Naive thymus-derived CD4-positive, alpha-beta T cell (primary cell): ENCODE data around the gene PRRC2B. TPM values are rescaled to one million over a fixed set of nuclear protein-coding genes. Genes with fewer than 3 reads are reported as not detected.

Source experiments
- ATAC-seq: fragments of 150-1000 bp; cut with Tn5 transposase; 2 replicates; pipeline ENCODE4 v1.10.0; 2021; ENCODE audit warnings: mild to moderate bottlenecking, moderate library complexity
- CTCF ChIA-PET: fragments of 350-600 bp; sonication (Branson Sonifier 250); formaldehyde crosslinking; loops from one replicate; lab custom pipeline; 2021; ENCODE audit warnings: antibody characterized with exemption; lab: Charles Lee
- POLR2A ChIA-PET: fragments of 350-600 bp; sonication (Branson Sonifier 250); formaldehyde crosslinking; loops from one replicate; lab custom pipeline; 2021; ENCODE audit warnings: antibody characterized with exemption, inconsistent platforms; lab: Charles Lee
- DNase-seq, 9 donors: peaks; one replicate each; pipeline versions ENCODE4 v3.0.0 to v3.0.0-alpha.2; 2020 to 2022; ENCODE audit warnings: mixed read lengths in 1 of 9
- H3K27ac ChIP-seq: one replicate; pipeline ENCODE4 v1.7.0; 2013; ENCODE audit warnings: mild to moderate bottlenecking, low read depth, low read length, moderate library complexity
- H3K27me3 ChIP-seq, 2 donors: one replicate each; pipeline ENCODE4 v1.7.0; 2013; ENCODE audit warnings: low read length in 2 of 2, mild to moderate bottlenecking in 2 of 2, moderate library complexity in 2 of 2; ENCODE audit not compliant: control insufficient read depth in 2 of 2, insufficient read depth in 2 of 2
- H3K36me3 ChIP-seq, 3 experiments: 1 replicate in 2 of 3; 2 replicates in 1 of 3; pipeline ENCODE4 v1.7.0; 2013; ENCODE audit warnings: low read length in 3 of 3, mild to moderate bottlenecking in 3 of 3, moderate library complexity in 1 of 3; ENCODE audit not compliant: insufficient read depth in 3 of 3, control insufficient read depth in 2 of 3
- H3K4me1 ChIP-seq, 2 donors: one replicate each; pipeline ENCODE4 v1.7.0; 2013; ENCODE audit warnings: low read length in 2 of 2, mild to moderate bottlenecking in 2 of 2, moderate library complexity in 1 of 2; ENCODE audit not compliant: control insufficient read depth in 2 of 2, insufficient read depth in 2 of 2
- H3K4me3 ChIP-seq: 2 replicates; pipeline ENCODE4 v1.7.0; 2013; ENCODE audit warnings: mild to moderate bottlenecking, low read length
- H3K9me3 ChIP-seq, 3 experiments: 1 replicate in 2 of 3; 2 replicates in 1 of 3; pipeline ENCODE4 v1.7.0; 2013; ENCODE audit warnings: low read length in 3 of 3; ENCODE audit not compliant: control insufficient read depth in 2 of 3
- H3K27ac Mint-ChIP-seq, 9 donors: one replicate each; pipeline ENCODE4 v1.8.0; 2020 to 2022; ENCODE audit warnings: mixed read lengths in 9 of 9, mild to moderate bottlenecking in 8 of 9, moderate library complexity in 5 of 9, inconsistent platforms in 2 of 9
- H3K27me3 Mint-ChIP-seq, 5 donors: one replicate each; pipeline ENCODE4 v1.8.0; 2021 to 2022; ENCODE audit warnings: mixed read lengths in 5 of 5, mild to moderate bottlenecking in 1 of 5
- H3K36me3 Mint-ChIP-seq, 5 donors: one replicate each; pipeline ENCODE4 v1.8.0; 2020 to 2022; ENCODE audit warnings: mixed read lengths in 5 of 5, mild to moderate bottlenecking in 3 of 5, inconsistent platforms in 1 of 5
- H3K4me1 Mint-ChIP-seq, 7 donors: one replicate each; pipeline ENCODE4 v1.8.0; 2020 to 2022; ENCODE audit warnings: mixed read lengths in 7 of 7, mild to moderate bottlenecking in 3 of 7, inconsistent platforms in 1 of 7
- H3K4me3 Mint-ChIP-seq, 10 donors: one replicate each; pipeline ENCODE4 v1.8.0; 2020 to 2022; ENCODE audit warnings: mild to moderate bottlenecking in 10 of 10, mixed read lengths in 10 of 10, moderate library complexity in 6 of 10, inconsistent platforms in 2 of 10
- H3K9me3 Mint-ChIP-seq, 11 donors: one replicate each; pipeline ENCODE4 v1.8.0; 2020 to 2022; ENCODE audit warnings: mixed read lengths in 11 of 11, mild to moderate bottlenecking in 4 of 11, inconsistent platforms in 1 of 11, moderate library complexity in 1 of 11
- intact Hi-C, 2 donors: fragments of 100-400 bp; cut with micrococcal nuclease; formaldehyde crosslinking; loops; one replicate each; pipeline ENCODE4 v1.15.1; 2023
- polyA plus RNA-seq, 2 donors: library from polyadenylated mRNA; unstranded; fragments of 300-500 nt; fragmentation: Illumina TruSeq; gene quantifications; one replicate each; pipeline ENCODE4 v1.2.3, GENCODE V29; 2021
- total RNA-seq, 6 experiments: library from RNA in 5 of 6; stranded (reverse) in 5 of 6; gene quantifications; 1 replicate in 5 of 6; 2 replicates in 1 of 6; pipeline ENCODE4 v1.2.3 and lab custom pipeline; 2021 to 2026

The PRRC2B gene
- total and polyA plus RNA-seq, 7 experiments from 2014 or later = 29.8 to 382 (median 227) TPM

GRCh38 chr9:131459056-131459455 is 65.2 kb downstream of the PRRC2B start:
- Mint-ChIP-seq H3K4me1 (peaks cover under 1 to 28% (median 16%) of the 10 kb centered on the region in 7 donors), H3K36me3 (peaks cover 15 to 56% (median 35%) of the 10 kb centered on the region in 5 donors), H3K27me3 (no peaks in the 10 kb centered on the region), H3K4me3 (no peak overlapping the region), H3K27ac (peak overlapping the region in 4 of 9 donors; percentile 34 to 76 (median 58)), H3K9me3 (no peaks in the 10 kb centered on the region)
- H3K4me3 ChIP-seq = no peak overlapping the region
- no peak for DNase-seq
- H3K9me3 ChIP-seq = no peaks in the 10 kb centered on the region
- POLR2A ChIA-PET = interaction anchor here (1.9 kb wide), 1 partner anchor 42 kb away, joined by 5 read pairs; no protein-coding TSS in a partner anchor
- H3K27ac ChIP-seq = no peak overlapping the region
- peaks cover 31 to 96% (median 44%) of the 10 kb centered on the region in 3 experiments for H3K36me3 ChIP-seq
- H3K27me3 ChIP-seq = no peaks in the 10 kb centered on the region
- H3K4me1 ChIP-seq = no peaks in the 10 kb centered on the region
- intact Hi-C loops = no loop called here
- CTCF ChIA-PET = interaction anchor here (0.8 kb wide), 1 partner anchor 19 kb away, joined by 3 read pairs; no protein-coding TSS in a partner anchor
- ATAC-seq = no peak

- H3K27me3 Mint-ChIP-seq = no peaks in the 10 kb centered on the region
- Histone ChIP-seq H3K27me3 (no peaks in the 10 kb centered on the region), H3K4me1 (no peaks in the 10 kb centered on the region), H3K36me3 (peaks cover 34 to 96% (median 48%) of the 10 kb centered on the region in 3 experiments), H3K27ac (no peak overlapping the region), H3K4me3 (no peak overlapping the region), H3K9me3 (no peaks in the 10 kb centered on the region)
- ChIA-PET POLR2A (interaction anchor here (1.1 kb wide), 1 partner anchor 22 kb away, joined by 3 read pairs; no protein-coding TSS in a partner anchor), CTCF (interaction anchor here (0.9 kb wide), 1 partner anchor 36 kb away, joined by 3 read pairs; no protein-coding TSS in a partner anchor)
- H3K4me3 Mint-ChIP-seq = peak overlapping the region in 2 of 10 donors; percentile 21 to 23
- peak overlapping the region in 7 of 9 donors; percentile 8 to 60 (median 51) for H3K27ac Mint-ChIP-seq
- peaks cover 0 to 25% (median 16%) of the 10 kb centered on the region in 7 donors for H3K4me1 Mint-ChIP-seq
- DNase-seq (no peak), ATAC-seq (no peak)
- H3K36me3 Mint-ChIP-seq = peaks cover 19 to 53% (median 38%) of the 10 kb centered on the region in 5 donors
- H3K9me3 Mint-ChIP-seq = no peaks in the 10 kb centered on the region
- intact Hi-C loops = no loop called here
These were observed 67.3 kb downstream of the PRRC2B start for GRCh38 chr9:131461166-131461565.

GRCh38 chr9:131464354-131465000 is 70.6 kb downstream of the PRRC2B start:
- Histone ChIP-seq H3K36me3 (peaks cover 21 to 94% (median 43%) of the 10 kb centered on the region in 3 experiments), H3K4me1 (no peaks in the 10 kb centered on the region), H3K27me3 (no peaks in the 10 kb centered on the region), H3K9me3 (no peaks in the 10 kb centered on the region), H3K4me3 (no peak overlapping the region), H3K27ac (no peak overlapping the region)
- ChIA-PET CTCF (no interaction called here), POLR2A (no interaction called here)
- ATAC-seq (no peak), DNase-seq (no peak)
- Mint-ChIP-seq H3K4me3 (no peak overlapping the region), H3K36me3 (peaks cover 11 to 51% (median 32%) of the 10 kb centered on the region in 5 donors), H3K27ac (peak overlapping the region in 1 of 9 donors; percentile 22), H3K4me1 (peaks cover 4 to 18% (median 12%) of the 10 kb centered on the region in 7 donors), H3K9me3 (no peaks in the 10 kb centered on the region), H3K27me3 (no peaks in the 10 kb centered on the region)
- intact Hi-C loops = no loop called here

GRCh38 chr9:131465401-131465800 is 71.5 kb downstream of the PRRC2B start:
- Mint-ChIP-seq H3K4me3 (no peak overlapping the region), H3K27ac (peak overlapping the region in 3 of 9 donors; percentile 33 to 58 (median 54)), H3K9me3 (no peaks in the 10 kb centered on the region), H3K36me3 (peaks cover 20 to 55% (median 36%) of the 10 kb centered on the region in 5 donors), H3K4me1 (peaks cover 9 to 24% (median 13%) of the 10 kb centered on the region in 7 donors), H3K27me3 (no peaks in the 10 kb centered on the region)
- Histone ChIP-seq H3K4me3 (no peak overlapping the region), H3K27me3 (no peaks in the 10 kb centered on the region), H3K27ac (no peak overlapping the region), H3K36me3 (peaks cover 21 to 94% (median 47%) of the 10 kb centered on the region in 3 experiments), H3K9me3 (no peaks in the 10 kb centered on the region), H3K4me1 (no peaks in the 10 kb centered on the region)
- intact Hi-C loops = no loop called here
- no peak for ATAC-seq
- ChIA-PET POLR2A (no interaction called here), CTCF (no interaction called here)
- no peak for DNase-seq

- H3K36me3 Mint-ChIP-seq = peaks cover 13 to 56% (median 40%) of the 10 kb centered on the region in 5 donors
- ATAC-seq = no peak
- no peak overlapping the region for H3K4me3 Mint-ChIP-seq
- H3K27ac Mint-ChIP-seq = peak overlapping the region in 7 of 9 donors; percentile 8 to 82 (median 66)
- no peaks in the 10 kb centered on the region for H3K9me3 Mint-ChIP-seq
- no peak overlapping the region for H3K4me3 ChIP-seq
- no peaks in the 10 kb centered on the region for H3K27me3 Mint-ChIP-seq
- CTCF ChIA-PET = interaction anchor here (1.0 to 1.2 kb wide), 2 partner anchors 8 to 11 kb away, joined by 3 read pairs; no protein-coding TSS in a partner anchor
- peaks cover 0 to 15% (median 6%) of the 10 kb centered on the region in 7 donors for H3K4me1 Mint-ChIP-seq
- H3K36me3 ChIP-seq = peaks cover 27 to 93% (median 45%) of the 10 kb centered on the region in 3 experiments
- H3K27me3 ChIP-seq = no peaks in the 10 kb centered on the region
- H3K9me3 ChIP-seq = no peaks in the 10 kb centered on the region
- no peaks in the 10 kb centered on the region for H3K4me1 ChIP-seq
- DNase-seq = no peak
- intact Hi-C loops = no loop called here
- no peak overlapping the region for H3K27ac ChIP-seq
- POLR2A ChIA-PET = no interaction called here
These were observed 73.5 kb downstream of the PRRC2B start for GRCh38 chr9:131467214-131467935.

- CTCF ChIA-PET = interaction anchor here (1.2 kb wide), 1 partner anchor 8 kb away, joined by 3 read pairs; no protein-coding TSS in a partner anchor
- no peak for ATAC-seq
- Histone ChIP-seq H3K27ac (no peak overlapping the region), H3K4me3 (no peak overlapping the region), H3K27me3 (no peaks in the 10 kb centered on the region), H3K36me3 (peaks cover 32 to 95% (median 45%) of the 10 kb centered on the region in 3 experiments), H3K9me3 (no peaks in the 10 kb centered on the region), H3K4me1 (no peaks in the 10 kb centered on the region)
- DNase-seq = no peak
- intact Hi-C loops = no loop called here
- Mint-ChIP-seq H3K36me3 (peaks cover 17 to 60% (median 42%) of the 10 kb centered on the region in 5 donors), H3K4me3 (no peak overlapping the region), H3K27me3 (no peaks in the 10 kb centered on the region), H3K27ac (peak overlapping the region in 1 of 9 donors; percentile 74), H3K4me1 (peaks cover 3 to 15% (median 6%) of the 10 kb centered on the region in 7 donors), H3K9me3 (no peaks in the 10 kb centered on the region)
- POLR2A ChIA-PET = no interaction called here
These were observed 74.1 kb downstream of the PRRC2B start for GRCh38 chr9:131468031-131468430.
